HG02588 (cell line): Measurements from ENCODE around the gene ATR.

Experiments
- ATAC-seq: cut with Tn5 transposase; IDR thresholded peaks from one replicate; pipeline ENCODE4 v1.9.1; 2021; ENCODE audit warnings: mild to moderate bottlenecking, moderate library complexity; ENCODE audit not compliant: unreplicated experiment

ATR gene

GRCh38 chr3:142530296-142530695 is 48.2 kb downstream of the ATR start:
- ATAC-seq, result no peak

GRCh38 chr3:142523921-142524566 is 54.5 kb downstream of the ATR start:
- ATAC-seq, result no peak

DNA sequence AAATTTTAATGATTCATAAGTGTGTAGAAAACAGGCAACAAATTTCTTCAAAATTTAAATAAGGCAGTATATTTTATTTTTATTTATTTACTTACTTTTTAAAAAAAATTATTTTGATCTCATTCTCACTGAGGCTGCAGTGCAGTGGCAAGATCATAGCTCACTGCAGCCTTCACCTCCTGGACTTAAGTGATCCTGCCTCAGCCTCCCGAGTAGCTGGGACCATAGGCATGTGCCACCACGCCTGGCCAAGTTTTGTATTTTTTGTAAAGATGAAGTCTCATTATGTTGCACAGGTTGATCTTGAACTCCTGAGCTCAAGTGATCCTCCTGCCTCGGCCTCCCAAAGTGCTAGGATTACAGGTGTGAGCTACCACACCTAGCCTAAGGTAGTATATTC is 69.5 kb downstream of the ATR start:
- no peak for ATAC-seq

GRCh38 chr3:142507241-142507640 is 71.3 kb downstream of the ATR start:
- ATAC-seq, result no peak

DNA sequence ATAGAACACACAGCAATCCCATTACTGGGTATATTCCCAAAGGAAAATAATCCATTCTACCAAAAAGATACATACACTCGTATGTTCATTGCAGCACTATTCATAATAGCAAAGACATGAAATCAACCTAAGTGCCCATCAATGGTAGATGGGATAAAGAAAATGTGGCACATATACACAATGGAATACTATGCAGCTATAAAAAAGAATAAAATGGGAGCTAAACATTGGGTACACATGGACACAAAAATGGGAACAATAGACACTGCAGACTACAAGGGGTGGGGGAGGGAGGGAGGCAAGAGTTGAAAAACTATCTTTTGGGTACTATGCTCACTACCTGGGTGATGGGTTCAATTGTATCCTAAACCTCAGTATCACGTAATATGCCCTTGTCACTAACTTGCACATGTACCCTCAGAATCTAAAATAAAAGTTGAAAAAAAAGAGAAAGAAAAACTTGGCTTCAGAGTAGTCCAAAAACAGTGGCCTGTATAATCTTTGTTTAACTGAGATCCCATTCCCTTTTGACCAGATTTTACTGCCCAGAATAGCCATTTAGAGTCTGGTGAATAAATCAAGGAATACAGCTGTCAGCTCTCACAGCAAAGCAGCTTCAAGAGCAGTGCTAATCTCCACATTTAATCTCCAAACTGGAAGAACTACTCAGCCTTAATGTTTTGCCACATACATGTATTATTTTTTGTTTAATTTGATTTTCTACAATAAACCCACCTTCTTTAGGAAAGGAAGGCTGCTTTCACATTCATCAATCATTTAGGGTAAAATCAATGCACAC is 76.1 kb downstream of the ATR start:
- no peak for ATAC-seq

DNA sequence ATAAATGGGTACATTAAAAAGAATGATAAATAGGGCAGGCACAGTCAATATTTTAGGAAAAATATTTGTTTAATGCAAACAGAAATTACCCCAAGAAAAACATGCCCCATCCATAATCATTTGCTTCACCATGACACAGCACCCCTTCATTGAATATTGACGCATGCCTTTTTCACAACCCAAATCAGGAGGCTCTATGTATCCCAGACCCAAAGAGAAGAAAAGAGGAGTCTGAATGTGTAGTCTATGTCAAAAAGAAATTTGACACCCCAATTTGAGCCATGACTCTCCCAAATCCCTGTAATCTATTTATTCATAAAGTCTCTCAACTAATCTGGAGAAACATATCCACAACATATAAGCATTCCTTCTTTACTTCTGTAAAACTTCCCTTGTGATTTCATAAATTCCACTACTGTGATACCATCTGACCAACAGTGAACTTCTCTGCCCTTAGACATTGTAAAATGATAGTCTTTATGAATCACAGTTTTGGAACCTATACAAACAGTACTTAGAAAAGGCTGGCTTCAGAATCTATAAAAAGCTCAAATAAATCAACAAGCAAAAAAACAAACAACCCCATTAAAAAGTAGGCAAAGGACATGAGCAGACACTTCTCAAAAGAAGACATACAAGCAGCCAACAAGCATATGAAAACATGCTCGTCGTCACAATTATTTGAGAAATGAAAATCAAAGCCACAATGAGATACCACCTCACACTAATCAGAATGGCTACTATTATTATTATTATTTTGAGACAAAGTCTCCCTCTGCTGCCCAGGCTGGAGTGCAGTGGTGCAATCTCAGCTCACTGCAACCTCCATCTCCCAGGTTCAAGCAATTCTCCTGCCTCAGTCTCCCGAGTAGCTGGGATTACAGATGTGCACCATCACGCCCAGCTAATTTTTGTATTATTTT is 77.3 kb downstream of the ATR start:
- no peak for ATAC-seq

- ATAC-seq, result no peak
Measured at GRCh38 chr3:142500211-142500610, 78.3 kb downstream of the ATR start.

DNA sequence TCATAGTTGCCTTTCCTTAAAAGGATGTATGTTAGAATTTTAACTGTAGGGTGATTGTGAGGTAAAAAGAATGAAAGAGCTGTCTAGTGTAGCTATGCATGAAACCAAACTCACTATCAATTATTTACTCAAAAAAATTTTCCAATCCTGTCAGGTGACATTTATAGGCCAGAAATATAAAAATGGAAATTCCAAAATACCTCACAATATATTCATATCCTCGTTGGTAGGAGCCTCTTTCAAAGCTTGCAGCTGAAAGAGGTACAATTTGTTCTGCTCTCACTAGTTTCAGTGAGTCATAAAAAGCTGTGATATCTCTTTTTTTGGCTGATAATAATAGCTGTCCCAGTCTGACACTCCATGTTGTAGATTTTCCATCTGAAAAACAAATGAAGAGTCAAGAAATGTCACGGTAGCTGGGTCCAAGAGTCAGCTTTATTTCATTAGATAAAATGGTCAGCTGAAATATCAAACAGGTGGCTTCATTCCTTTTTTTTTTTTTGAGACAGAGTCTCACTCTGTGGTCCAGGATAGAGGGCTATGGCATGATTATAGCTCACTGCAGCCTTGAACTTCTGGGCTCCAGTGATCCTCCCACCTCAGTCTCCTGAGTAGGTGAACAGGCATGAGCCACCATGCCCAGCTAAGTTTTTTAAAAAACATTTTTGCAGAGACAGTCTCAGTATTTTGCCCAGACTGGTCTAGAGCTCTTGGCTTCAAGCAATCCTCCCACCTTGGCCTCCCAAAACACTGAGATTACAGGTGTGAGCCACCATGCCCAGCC is 79.9 kb downstream of the ATR start:
- ATAC-seq, result peak; percentile 58

GRCh38 chr3:142497729-142498128 is 80.8 kb downstream of the ATR start:
- ATAC-seq, result no peak

- no peak for ATAC-seq
Measured at GRCh38 chr3:142495103-142495502, 83.4 kb downstream of the ATR start.

DNA sequence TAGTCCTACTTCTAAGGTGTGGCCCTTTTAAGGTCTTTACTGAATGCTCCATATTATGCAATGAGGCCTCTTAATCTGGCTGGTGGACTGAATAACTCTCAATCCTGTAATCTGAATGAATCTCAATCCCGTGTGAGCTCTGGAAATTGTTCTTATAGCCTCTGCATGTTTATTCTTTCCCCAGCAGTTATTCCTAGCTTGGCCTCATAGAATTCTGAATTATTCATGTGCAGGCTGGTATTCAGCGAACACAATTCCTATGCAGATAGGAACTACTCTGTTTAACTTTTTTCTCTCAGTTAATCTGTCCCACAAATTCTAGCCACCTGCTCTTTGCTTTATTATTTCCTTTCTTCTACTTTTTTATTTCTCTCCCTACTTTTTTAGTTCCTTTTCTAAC is 86.3 kb downstream of the ATR start:
- ATAC-seq, result no peak

- ATAC-seq, result no peak
Measured at GRCh38 chr3:142489572-142490323, 88.8 kb downstream of the ATR start.

DNA sequence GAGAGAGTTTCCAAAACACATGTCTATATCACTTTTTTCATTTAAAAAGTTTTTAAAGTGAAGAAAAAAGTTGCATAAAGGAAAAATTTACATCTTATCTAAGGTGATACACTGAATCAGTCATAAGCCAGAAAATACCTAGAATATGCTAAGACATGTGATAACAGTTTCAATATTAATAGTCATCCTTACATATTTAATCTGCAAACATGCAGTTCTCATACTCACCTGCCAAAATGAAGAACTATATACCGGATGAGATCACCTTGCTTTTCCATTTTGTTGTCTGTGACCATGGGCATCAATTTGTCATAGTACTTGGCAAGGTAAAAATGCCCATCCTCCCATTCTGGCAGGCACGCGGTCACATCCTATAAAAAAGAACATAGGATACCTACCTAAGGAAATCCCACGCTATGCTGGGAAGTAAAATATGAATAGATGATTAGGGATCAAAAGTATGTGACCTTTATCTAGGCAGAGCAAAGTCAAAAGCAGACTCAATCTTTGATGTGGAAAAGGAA is 93.6 kb downstream of the ATR start:
- ATAC-seq, result no peak

DNA sequence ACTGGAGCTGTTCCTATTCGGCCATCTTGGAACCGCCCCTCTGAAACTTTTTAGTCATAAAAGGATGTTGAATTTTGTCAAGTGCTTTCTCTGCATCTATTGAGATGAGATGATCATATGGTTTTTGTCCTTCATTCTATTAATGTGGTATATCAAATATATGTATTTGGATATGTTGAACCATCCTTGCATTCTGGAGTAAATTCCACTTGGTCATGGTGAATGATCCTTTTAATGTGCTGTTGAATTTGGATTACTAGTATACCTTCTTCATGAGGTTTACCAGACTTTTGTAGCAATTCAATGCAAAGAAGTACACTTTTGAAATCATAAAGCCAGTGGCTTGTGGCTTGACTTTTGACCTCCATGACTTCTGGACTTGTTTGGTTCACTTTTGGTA is 97.3 kb downstream of the ATR start:
- ATAC-seq, result no peak

- no peak for ATAC-seq
Measured at GRCh38 chr3:142470826-142471225, 107.7 kb downstream of the ATR start.

GRCh38 chr3:142468456-142468855 is 110.1 kb downstream of the ATR start:
- no peak for ATAC-seq

DNA sequence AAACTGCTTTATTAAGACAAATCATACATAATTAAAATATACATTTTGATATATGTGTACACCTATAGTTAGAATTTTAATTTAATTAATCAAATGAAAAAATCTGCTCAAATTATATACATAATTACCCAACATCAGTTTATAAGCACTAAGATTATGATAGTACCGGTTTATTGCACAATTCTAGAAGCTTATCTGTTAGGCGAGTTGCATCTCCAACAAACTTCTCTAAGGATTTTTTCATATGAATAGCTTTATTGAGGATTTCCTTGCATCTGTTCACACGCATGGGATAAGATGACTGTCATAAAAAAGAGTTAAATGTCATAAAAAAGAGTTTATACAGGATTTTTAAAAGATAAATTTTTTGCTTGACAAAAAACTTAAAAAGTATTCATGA is 110.8 kb downstream of the ATR start:
- no peak for ATAC-seq

DNA sequence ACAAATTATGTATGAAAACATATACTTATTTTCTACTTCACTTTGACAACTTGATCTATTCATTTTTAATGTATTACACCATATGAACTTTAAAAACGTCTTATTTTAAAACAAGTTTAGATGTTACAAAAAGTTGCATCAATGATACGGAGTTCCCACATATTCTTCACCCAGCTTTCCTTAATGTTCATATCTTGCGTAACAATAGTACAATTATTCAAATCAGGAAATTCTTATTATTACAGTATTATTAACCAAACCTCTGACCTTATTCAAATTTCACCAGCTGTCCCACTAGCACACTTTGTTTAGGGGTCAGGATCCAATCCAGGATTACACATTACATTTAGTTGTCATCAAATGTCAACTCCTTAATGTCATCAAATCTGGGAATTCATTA is 117.8 kb downstream of the ATR start:
- no peak for ATAC-seq

GRCh38 chr3:142459929-142460328 is 118.6 kb downstream of the ATR start:
- no peak for ATAC-seq

GRCh38 chr3:142459096-142459495 is 119.4 kb downstream of the ATR start:
- no peak for ATAC-seq
